Measurements from ENCODE around the gene HPS4. TPM values are rescaled to one million over a fixed set of nuclear protein-coding genes. Genes with fewer than 3 reads are reported as not detected.
A peak's percentile ranks its signal among the peaks of the same experiment; 100 is the strongest.

The HPS4 gene
- total RNA-seq, 1 donor from 2014 or later: 35.3 TPM

DNA sequence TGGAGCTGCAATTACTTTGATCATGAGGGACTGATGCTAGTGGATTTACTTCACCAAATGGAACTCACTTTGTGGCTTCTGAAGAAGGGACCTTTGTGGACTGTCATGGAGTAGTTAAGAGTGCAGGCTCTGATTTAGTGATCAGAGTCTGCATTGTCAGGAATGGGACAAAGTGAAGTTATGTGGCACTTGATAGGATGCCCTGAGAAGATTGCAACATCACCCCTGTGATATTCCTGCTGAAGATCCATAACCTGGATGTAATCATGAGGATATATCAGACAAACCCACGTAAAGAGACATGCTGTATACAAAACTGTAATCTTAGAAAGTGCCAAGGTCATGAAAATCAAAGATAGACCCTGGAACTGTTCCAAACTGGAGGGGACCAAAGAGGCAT lies 30.3 kb upstream of the HPS4 start:
- DNase-seq (ENCODE audit: low read depth): no peak
- H3K4me3 ChIP-seq (ENCODE audit: low read depth, low read length): peak overlapping the region; percentile 83
- TF ChIP-seq, protein P1, sequence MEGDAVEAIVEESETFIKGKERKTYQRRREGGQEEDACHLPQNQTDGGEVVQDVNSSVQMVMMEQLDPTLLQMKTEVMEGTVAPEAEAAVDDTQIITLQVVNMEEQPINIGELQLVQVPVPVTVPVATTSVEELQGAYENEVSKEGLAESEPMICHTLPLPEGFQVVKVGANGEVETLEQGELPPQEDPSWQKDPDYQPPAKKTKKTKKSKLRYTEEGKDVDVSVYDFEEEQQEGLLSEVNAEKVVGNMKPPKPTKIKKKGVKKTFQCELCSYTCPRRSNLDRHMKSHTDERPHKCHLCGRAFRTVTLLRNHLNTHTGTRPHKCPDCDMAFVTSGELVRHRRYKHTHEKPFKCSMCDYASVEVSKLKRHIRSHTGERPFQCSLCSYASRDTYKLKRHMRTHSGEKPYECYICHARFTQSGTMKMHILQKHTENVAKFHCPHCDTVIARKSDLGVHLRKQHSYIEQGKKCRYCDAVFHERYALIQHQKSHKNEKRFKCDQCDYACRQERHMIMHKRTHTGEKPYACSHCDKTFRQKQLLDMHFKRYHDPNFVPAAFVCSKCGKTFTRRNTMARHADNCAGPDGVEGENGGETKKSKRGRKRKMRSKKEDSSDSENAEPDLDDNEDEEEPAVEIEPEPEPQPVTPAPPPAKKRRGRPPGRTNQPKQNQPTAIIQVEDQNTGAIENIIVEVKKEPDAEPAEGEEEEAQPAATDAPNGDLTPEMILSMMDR (conservative IDR thresholded peaks at IDR 0.05; ENCODE audit: low read depth, low read length): no peak

DNA sequence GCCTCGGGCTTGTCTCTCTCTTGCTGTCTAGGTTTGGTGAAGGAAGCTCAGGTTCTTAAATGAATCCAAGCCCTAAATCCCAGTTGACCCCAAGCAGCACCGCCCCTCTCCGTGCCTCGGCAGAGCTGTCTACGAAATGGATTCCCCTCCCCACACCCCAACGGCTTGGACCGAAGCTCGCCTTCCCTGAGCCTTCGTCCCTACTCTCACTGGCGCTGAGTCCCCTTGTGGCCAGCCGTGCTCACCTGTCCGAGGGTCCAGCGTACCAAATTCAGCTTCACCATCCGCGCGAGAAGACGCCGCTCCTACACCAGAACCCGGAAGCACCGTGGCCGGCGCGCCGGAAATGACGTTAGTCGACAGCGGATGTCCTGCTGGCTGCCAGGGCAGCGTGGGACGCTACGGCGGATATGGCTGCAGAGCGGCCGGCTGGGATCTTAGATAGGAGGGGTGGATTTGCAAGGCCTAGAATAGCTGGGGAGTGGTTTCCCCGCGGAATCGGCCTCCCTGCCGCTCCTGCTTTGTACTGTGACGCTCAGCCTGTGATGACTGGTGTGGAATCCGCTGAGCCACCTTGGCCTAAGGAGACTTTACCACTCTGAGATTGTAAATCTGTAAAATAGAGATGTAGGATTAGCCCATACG lies 28.7 kb upstream of the HPS4 start, which contains the start of gene TFIP11:
TSS of gene TFIP11 (minus strand) at position 325 of the 645 bp plus-strand sequence. CDS start 2,201 bp downstream, outside the sequence.
- DNase-seq (ENCODE audit: low read depth): peak; percentile 48
- TF ChIP-seq, protein P1 (conservative IDR thresholded peaks at IDR 0.05; ENCODE audit: low read depth, low read length): peak; percentile 29

DNA sequence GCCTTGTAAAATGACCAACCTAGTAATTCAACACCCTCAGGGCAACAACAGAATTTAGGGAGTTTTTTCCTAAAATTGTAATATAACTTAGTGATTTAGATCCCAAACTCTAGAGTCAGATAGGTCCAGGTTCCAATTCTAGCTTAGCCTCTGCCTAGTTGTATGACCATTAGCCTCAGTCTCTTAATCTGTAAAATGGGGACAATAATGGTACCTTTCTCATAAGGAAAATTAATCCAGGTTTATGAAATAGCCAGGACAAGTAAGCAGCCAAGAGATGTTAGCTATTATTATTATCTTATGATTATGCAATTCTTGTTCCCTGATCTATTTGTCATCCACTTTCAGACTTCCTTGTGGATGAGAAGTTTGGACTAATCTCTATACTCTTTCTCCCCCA lies 24.6 kb upstream of the HPS4 start:
- TF ChIP-seq, protein P1 (conservative IDR thresholded peaks at IDR 0.05; ENCODE audit: low read depth, low read length): no peak
- DNase-seq (ENCODE audit: low read depth): no peak
- H3K4me3 ChIP-seq (ENCODE audit: low read depth, low read length): no peak overlapping the region

More for the DNA sequence above, 28.7 kb upstream of the HPS4 start, which contains the start of gene TFIP11:
- H3K4me3 ChIP-seq (ENCODE audit: low read depth, low read length): peak within 1 kb of the TSS; percentile 83

DNA sequence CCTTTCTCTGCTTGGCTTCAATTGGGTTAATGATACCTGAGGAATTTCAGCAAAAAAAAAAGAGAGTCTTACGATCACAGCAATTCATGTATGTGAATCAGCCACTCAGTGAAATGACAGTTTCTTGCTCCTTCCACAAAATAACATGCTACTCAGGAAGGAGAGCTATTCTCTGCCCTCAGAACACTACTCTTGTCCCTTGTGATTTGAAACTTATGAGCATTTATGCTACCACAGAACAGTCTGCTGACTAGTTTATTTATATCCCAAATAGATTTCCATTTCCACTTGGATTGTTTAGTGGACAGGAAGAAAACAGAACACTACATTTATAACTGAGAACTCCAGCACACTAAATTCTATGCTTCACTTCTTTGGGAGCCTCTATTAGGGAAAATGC lies 20.2 kb upstream of the HPS4 start:
- DNase-seq (ENCODE audit: low read depth): no peak
- TF ChIP-seq, protein P1 (conservative IDR thresholded peaks at IDR 0.05; ENCODE audit: low read depth, low read length): no peak
- no peak overlapping the region for H3K4me3 ChIP-seq (ENCODE audit: low read depth, low read length)

DNA sequence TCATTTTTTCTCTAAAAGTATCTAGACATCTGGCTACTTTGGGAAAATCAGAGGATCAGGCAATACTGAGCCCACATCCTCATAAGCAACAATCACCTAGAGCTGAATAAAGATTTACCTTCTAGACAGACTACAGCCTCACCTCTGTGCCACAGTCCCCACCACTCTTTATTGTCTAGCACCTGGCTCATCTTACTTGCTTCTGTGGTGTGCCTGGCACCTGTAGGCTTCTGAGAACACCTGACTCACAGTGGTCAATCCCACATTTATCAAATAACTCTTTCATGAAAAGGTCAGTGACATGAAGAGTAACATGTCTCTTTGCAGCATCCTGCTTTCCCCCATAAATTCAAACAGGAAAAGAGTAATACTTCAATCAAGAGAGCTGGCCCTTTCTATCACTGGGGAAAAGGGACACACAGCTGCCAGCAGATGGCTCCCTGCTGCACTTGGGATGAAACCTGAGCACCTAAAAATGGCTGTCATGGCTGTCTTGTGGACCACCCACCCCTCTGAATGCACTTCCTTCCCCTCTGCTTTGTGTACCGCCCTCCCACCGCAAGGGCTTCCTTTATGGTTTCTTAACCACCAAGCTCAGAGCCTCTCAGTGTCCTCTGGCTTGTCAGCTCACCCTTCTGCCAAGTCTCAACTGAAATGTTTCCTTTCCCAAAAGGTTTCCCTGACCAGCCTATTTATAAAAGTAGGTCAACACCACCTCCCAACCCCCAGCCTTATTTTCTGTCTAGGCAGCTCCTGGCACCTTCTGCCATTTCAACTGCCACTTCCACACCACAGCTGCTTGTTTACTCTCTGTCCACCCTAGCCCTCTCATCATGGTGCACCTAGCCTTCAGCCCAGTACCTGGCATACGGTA lies 19.3 kb upstream of the HPS4 start:
- H3K4me3 ChIP-seq (ENCODE audit: low read depth, low read length): no peak overlapping the region
- DNase-seq (ENCODE audit: low read depth): no peak
- TF ChIP-seq, protein P1 (conservative IDR thresholded peaks at IDR 0.05; ENCODE audit: low read depth, low read length): peak; percentile 76

DNA sequence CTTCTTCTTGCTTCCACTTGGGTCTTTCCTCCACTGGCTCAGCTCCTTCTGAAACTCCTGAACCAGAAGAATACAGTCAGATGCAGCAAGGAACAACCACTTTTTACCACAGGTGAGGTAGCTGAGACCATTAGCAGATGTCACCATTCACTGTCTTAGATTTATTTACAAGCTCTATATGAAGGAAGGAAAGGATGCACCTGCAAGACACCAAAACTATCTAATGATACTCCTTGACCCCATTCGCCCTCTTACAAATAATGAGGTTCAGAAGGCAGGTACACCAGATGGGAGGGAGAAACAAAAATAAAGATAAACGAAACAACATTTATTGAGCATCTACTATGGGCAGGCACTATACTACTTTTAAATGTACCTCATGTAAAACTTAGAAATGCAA lies 18.4 kb upstream of the HPS4 start:
- DNase-seq (ENCODE audit: low read depth): no peak
- H3K4me3 ChIP-seq (ENCODE audit: low read depth, low read length): no peak overlapping the region
- TF ChIP-seq, protein P1 (conservative IDR thresholded peaks at IDR 0.05; ENCODE audit: low read depth, low read length): no peak
